Measurements from ENCODE around the gene FBRSL1. TPM values are rescaled to one million over a fixed set of nuclear protein-coding genes. Genes with fewer than 3 reads are reported as not detected.
"Not testable (repeated sequence)": the region's sequence is repeated elsewhere in the genome, so short reads cannot be mapped to it uniquely, and the experiment has no call there.

The FBRSL1 gene
- total RNA-seq, 1 donor, result 3.9 TPM

- no peak for DNase-seq (ENCODE audit: low read depth)
- H3K4me3 ChIP-seq (ENCODE audit: low read depth, low read length), result no peak overlapping the region
- TF ChIP-seq CTCF (IDR thresholded peaks at IDR 0.05; ENCODE audit: insufficient read depth, low read depth, low read length), result no peak
Observed at GRCh38 chr12:132530851-132531250, 40.9 kb downstream of the FBRSL1 start.

- DNase-seq (ENCODE audit: low read depth); H3K4me3 ChIP-seq (ENCODE audit: low read depth, low read length): not testable (repeated sequence)
Observed at GRCh38 chr12:132532711-132533583, 43.0 kb downstream of the FBRSL1 start.

- no peak overlapping the region for H3K4me3 ChIP-seq (ENCODE audit: low read depth, low read length)
- no peak for TF ChIP-seq CTCF (IDR thresholded peaks at IDR 0.05; ENCODE audit: insufficient read depth, low read depth, low read length)
- DNase-seq (ENCODE audit: low read depth), result no peak
Observed at GRCh38 chr12:132533584-132533958, 43.6 kb downstream of the FBRSL1 start.

- no peak for TF ChIP-seq CTCF (IDR thresholded peaks at IDR 0.05; ENCODE audit: insufficient read depth, low read depth, low read length)
- DNase-seq (ENCODE audit: low read depth), result no peak
- no peak overlapping the region for H3K4me3 ChIP-seq (ENCODE audit: low read depth, low read length)
Observed at GRCh38 chr12:132534076-132534475, 44.1 kb downstream of the FBRSL1 start.

GRCh38 chr12:132535019-132535418 is 45.1 kb downstream of the FBRSL1 start:
- no peak for TF ChIP-seq CTCF (IDR thresholded peaks at IDR 0.05; ENCODE audit: insufficient read depth, low read depth, low read length)
- H3K4me3 ChIP-seq (ENCODE audit: low read depth, low read length), result no peak overlapping the region
- DNase-seq (ENCODE audit: low read depth), result no peak

GRCh38 chr12:132536102-132536876 is 46.3 kb downstream of the FBRSL1 start:
- DNase-seq (ENCODE audit: low read depth), result no peak
- no peak overlapping the region for H3K4me3 ChIP-seq (ENCODE audit: low read depth, low read length)
- no peak for TF ChIP-seq CTCF (IDR thresholded peaks at IDR 0.05; ENCODE audit: insufficient read depth, low read depth, low read length)

- H3K4me3 ChIP-seq (ENCODE audit: low read depth, low read length), result no peak overlapping the region
- DNase-seq (ENCODE audit: low read depth), result no peak
- no peak for TF ChIP-seq CTCF (IDR thresholded peaks at IDR 0.05; ENCODE audit: insufficient read depth, low read depth, low read length)
Observed at GRCh38 chr12:132537049-132537448, 47.1 kb downstream of the FBRSL1 start.

All from fibroblast of villous mesenchyme (primary cell).